ENCODE measurements around the gene SMG5.

The SMG5 gene

GRCh38 chr1:156281693-156282478, 739 bp downstream of the SMG5 start:
- no peak for DNase-seq

GRCh38 chr1:156281281-156281680, 1.3 kb downstream of the SMG5 start:
- DNase-seq = no peak

GRCh38 chr1:156279837-156280236, 2.8 kb downstream of the SMG5 start:
- no peak for DNase-seq

GRCh38 chr1:156276966-156277381, 5.7 kb downstream of the SMG5 start:
- DNase-seq = no peak

GRCh38 chr1:156276532-156276931, 6.1 kb downstream of the SMG5 start:
- DNase-seq = no peak

- no peak for DNase-seq
Measured at GRCh38 chr1:156270314-156270713, 12.3 kb downstream of the SMG5 start.

- no peak for DNase-seq
Measured at GRCh38 chr1:156268336-156268735, 14.3 kb downstream of the SMG5 start.

GRCh38 chr1:156266051-156266450, 16.6 kb downstream of the SMG5 start:
- no peak for DNase-seq

- no peak for DNase-seq
Measured at GRCh38 chr1:156263288-156263655, 19.4 kb downstream of the SMG5 start.

GRCh38 chr1:156262461-156263287, 20.0 kb downstream of the SMG5 start:
- no peak for DNase-seq

GRCh38 chr1:156260896-156261295, 21.7 kb downstream of the SMG5 start:
- DNase-seq = no peak

- DNase-seq = no peak
Measured at GRCh38 chr1:156259805-156260204, 22.8 kb downstream of the SMG5 start.

- no peak for DNase-seq
Measured at GRCh38 chr1:156258859-156259258, 23.8 kb downstream of the SMG5 start.

GRCh38 chr1:156257711-156258110, 24.9 kb downstream of the SMG5 start:
- DNase-seq = no peak

- no peak for DNase-seq
Measured at GRCh38 chr1:156253634-156254033, 29.0 kb downstream of the SMG5 start.

- DNase-seq = no peak
Measured at GRCh38 chr1:156251527-156251926, 31.1 kb downstream of the SMG5 start.

GRCh38 chr1:156249593-156249992, 33.0 kb downstream of the SMG5 start:
- no peak for DNase-seq

GRCh38 chr1:156248323-156248683, 34.3 kb downstream of the SMG5 start:
- no peak for DNase-seq

- no peak for DNase-seq
Measured at GRCh38 chr1:156247460-156248322, 34.9 kb downstream of the SMG5 start, which contains the start of gene PAQR6. Gene PAQR6 (minus strand): TSS chr1:156248056. CDS start chr1:156246731, 1,325 bp downstream.

GRCh38 chr1:156246781-156247459, 35.7 kb downstream of the SMG5 start:
- DNase-seq = no peak

GRCh38 chr1:156246241-156246780, 36.3 kb downstream of the SMG5 start:
- no peak for DNase-seq
